ENCODE measurements around the gene ZNF101. TPM values are rescaled to one million over a fixed set of nuclear protein-coding genes. Genes with fewer than 3 reads are reported as not detected.

The ZNF101 gene
- total RNA-seq, 1 experiment from 2014 or later = 12.8 TPM

GRCh38 chr19:19633711-19634515 lies 34.7 kb upstream of the ZNF101 start:
- Histone ChIP-seq H3K9me2 (ENCODE audit: insufficient read depth) (no peaks in the 10 kb centered on the region), H3K9ac (ENCODE audit: low read length) (no peak overlapping the region), H3K4me3 (replicated peaks in 1 of 2; ENCODE audit: low read depth in 1 of 2, low read length in 2 of 2) (no peak overlapping the region), H3K79me2 (ENCODE audit: insufficient read depth, low read length) (no peaks in the 10 kb centered on the region), H3K36me3 (ENCODE audit: control insufficient read depth in 1 of 2, insufficient read depth in 2 of 2, low read length in 2 of 2) (peaks cover 5 to 12% of the 10 kb centered on the region in 2 experiments; a peak in 3 of 4 replicates), H2AFZ (ENCODE audit: low read depth, low read length, poor library complexity, severe bottlenecking) (no peak overlapping the region), H3K27ac (ENCODE audit: low read depth, low read length) (no peak overlapping the region), H3K4me2 (ENCODE audit: low read length) (no peak overlapping the region), H3K27me3 (ENCODE audit: insufficient read depth, low read length) (no peaks in the 10 kb centered on the region), H3K4me1 (ENCODE audit: control insufficient read depth in 1 of 2, insufficient read depth in 2 of 2, low read length in 2 of 2) (peaks cover 0 to 5% of the 10 kb centered on the region in 2 experiments; a peak in 3 of 4 replicates), H4K20me1 (ENCODE audit: insufficient read depth) (no peaks in the 10 kb centered on the region), H3K9me3 (ENCODE audit: control insufficient read depth in 1 of 2, insufficient read depth in 1 of 2, low read depth in 1 of 2, low read length in 2 of 2) (no peaks in the 10 kb centered on the region)
- ChIA-PET CTCF (no interaction called here), POLR2A (no interaction called here), RAD21 (ENCODE audit: low non-redundant PET in 1 of 2, low total read pairs in 2 of 2, uncharacterized antibody in 2 of 2, unreplicated experiment in 2 of 2) (no interaction called here)
- intact Hi-C loops (cut with micrococcal nuclease) = no loop called here
- TF ChIP-seq EZH2 (IDR thresholded peaks at IDR 0.05) (no peak), JUND (IDR thresholded peaks at IDR 0.05) (no peak), ZFX (IDR thresholded peaks at IDR 0.05) (no peak), SRF (IDR thresholded peaks at IDR 0.05; ENCODE audit: low read depth) (no peak), POLR2A (IDR thresholded peaks at IDR 0.05; ENCODE audit: borderline replicate concordance, extremely low read depth, insufficient read depth, insufficient read length) (no peak), YY1 (IDR thresholded peaks at IDR 0.05; ENCODE audit: extremely low read depth, insufficient replicate concordance, low read depth, low read length) (no peak), POLR2AphosphoS5 (IDR thresholded peaks at IDR 0.05; ENCODE audit: low read depth, low read length) (no peak), SP1 (IDR thresholded peaks at IDR 0.05; ENCODE audit: low read depth) (no peak), ELF1 (IDR thresholded peaks at IDR 0.05; ENCODE audit: borderline replicate concordance, low read depth) (no peak), SIN3A (IDR thresholded peaks at IDR 0.05; ENCODE audit: low read depth) (no peak), ZNF274 (IDR thresholded peaks at IDR 0.05; ENCODE audit: low read depth, low read length) (no peak), CTCF (IDR thresholded peaks at IDR 0.05 in 2 of 3, conservative IDR thresholded peaks at IDR 0.05 in 1 of 3; ENCODE audit: borderline replicate concordance in 1 of 3, insufficient read depth in 1 of 3, low read depth in 2 of 3, low read length in 2 of 3) (no peak), CBX3 (IDR thresholded peaks at IDR 0.05; ENCODE audit: low read depth) (no peak), RAD21 (IDR thresholded peaks at IDR 0.05; ENCODE audit: low read depth) (no peak), EGR1 (IDR thresholded peaks at IDR 0.05; ENCODE audit: low read depth) (no peak), EZH2phosphoT487 (IDR thresholded peaks at IDR 0.05; ENCODE audit: borderline replicate concordance) (no peak), FOSL1 (IDR thresholded peaks at IDR 0.05; ENCODE audit: low read depth) (no peak)
- TF ChIP-seq, protein P1, sequence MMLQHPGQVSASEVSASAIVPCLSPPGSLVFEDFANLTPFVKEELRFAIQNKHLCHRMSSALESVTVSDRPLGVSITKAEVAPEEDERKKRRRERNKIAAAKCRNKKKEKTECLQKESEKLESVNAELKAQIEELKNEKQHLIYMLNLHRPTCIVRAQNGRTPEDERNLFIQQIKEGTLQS (IDR thresholded peaks at IDR 0.05) = no peak
- TF ChIP-seq, protein P2, sequence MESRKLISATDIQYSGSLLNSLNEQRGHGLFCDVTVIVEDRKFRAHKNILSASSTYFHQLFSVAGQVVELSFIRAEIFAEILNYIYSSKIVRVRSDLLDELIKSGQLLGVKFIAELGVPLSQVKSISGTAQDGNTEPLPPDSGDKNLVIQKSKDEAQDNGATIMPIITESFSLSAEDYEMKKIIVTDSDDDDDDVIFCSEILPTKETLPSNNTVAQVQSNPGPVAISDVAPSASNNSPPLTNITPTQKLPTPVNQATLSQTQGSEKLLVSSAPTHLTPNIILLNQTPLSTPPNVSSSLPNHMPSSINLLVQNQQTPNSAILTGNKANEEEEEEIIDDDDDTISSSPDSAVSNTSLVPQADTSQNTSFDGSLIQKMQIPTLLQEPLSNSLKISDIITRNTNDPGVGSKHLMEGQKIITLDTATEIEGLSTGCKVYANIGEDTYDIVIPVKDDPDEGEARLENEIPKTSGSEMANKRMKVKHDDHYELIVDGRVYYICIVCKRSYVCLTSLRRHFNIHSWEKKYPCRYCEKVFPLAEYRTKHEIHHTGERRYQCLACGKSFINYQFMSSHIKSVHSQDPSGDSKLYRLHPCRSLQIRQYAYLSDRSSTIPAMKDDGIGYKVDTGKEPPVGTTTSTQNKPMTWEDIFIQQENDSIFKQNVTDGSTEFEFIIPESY (IDR thresholded peaks at IDR 0.05; ENCODE audit: extremely low read depth, insufficient replicate concordance, low read length) = no peak
- TF ChIP-seq, protein P3, sequence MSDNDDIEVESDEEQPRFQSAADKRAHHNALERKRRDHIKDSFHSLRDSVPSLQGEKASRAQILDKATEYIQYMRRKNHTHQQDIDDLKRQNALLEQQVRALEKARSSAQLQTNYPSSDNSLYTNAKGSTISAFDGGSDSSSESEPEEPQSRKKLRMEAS (IDR thresholded peaks at IDR 0.05) = no peak
- ATAC-seq (no peak), DNase-seq (ENCODE audit: low read depth, low spot score) (no peak)
- no TSS peak for BruUV-seq (replicated peaks)
